Osteocyte (in vitro differentiated cells): ENCODE data around the gene MARCO. TPM values are rescaled to one million over a fixed set of nuclear protein-coding genes. Genes with fewer than 3 reads are reported as not detected.

Experiments used
- DNase-seq: peaks from one replicate; pipeline ENCODE4 v3.0.0; 2021; ENCODE audit warnings: mixed read lengths; ENCODE audit not compliant: unreplicated experiment; ENCODE audit errors: extremely low spot score
- H3K27ac Mint-ChIP-seq: one replicate; pipeline ENCODE4 v1.8.0; 2021; ENCODE audit warnings: mild to moderate bottlenecking, mixed read lengths; ENCODE audit not compliant: unreplicated experiment
- H3K27me3 Mint-ChIP-seq: one replicate; pipeline ENCODE4 v1.8.0; 2021; ENCODE audit warnings: mixed read lengths; ENCODE audit not compliant: unreplicated experiment
- H3K36me3 Mint-ChIP-seq: one replicate; pipeline ENCODE4 v1.8.0; 2021; ENCODE audit warnings: mixed read lengths; ENCODE audit not compliant: unreplicated experiment
- H3K4me1 Mint-ChIP-seq: one replicate; pipeline ENCODE4 v1.8.0; 2021; ENCODE audit warnings: mixed read lengths; ENCODE audit not compliant: unreplicated experiment
- H3K4me3 Mint-ChIP-seq: one replicate; pipeline ENCODE4 v1.8.0; 2021; ENCODE audit warnings: mild to moderate bottlenecking, moderate library complexity, mixed read lengths; ENCODE audit not compliant: unreplicated experiment
- H3K9me3 Mint-ChIP-seq: one replicate; pipeline ENCODE4 v1.8.0; 2021; ENCODE audit warnings: mixed read lengths; ENCODE audit not compliant: unreplicated experiment
- long read RNA-seq: library from polyadenylated mRNA; unstranded; transcript quantifications from one replicate; pipeline ENCODE4 v2.0.0, GENCODE V29; 2021
- total RNA-seq: library from RNA; stranded (reverse); gene quantifications from 2 replicates; pipeline ENCODE4 v1.2.1, GENCODE V29; 2021
- TF ChIP-seq, protein P1 (sequence below): fragments of 200-600 bp; sonication (generic); IDR thresholded peaks from 2 replicates; pipeline ENCODE4 v1.5.0; 2021; ENCODE audit warnings: antibody characterized with exemption, mild to moderate bottlenecking, moderate library complexity

MARCO gene, protein sequence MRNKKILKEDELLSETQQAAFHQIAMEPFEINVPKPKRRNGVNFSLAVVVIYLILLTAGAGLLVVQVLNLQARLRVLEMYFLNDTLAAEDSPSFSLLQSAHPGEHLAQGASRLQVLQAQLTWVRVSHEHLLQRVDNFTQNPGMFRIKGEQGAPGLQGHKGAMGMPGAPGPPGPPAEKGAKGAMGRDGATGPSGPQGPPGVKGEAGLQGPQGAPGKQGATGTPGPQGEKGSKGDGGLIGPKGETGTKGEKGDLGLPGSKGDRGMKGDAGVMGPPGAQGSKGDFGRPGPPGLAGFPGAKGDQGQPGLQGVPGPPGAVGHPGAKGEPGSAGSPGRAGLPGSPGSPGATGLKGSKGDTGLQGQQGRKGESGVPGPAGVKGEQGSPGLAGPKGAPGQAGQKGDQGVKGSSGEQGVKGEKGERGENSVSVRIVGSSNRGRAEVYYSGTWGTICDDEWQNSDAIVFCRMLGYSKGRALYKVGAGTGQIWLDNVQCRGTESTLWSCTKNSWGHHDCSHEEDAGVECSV
- not detected in 2 replicates for total RNA-seq
- long read RNA-seq, result 0 reads

DNA sequence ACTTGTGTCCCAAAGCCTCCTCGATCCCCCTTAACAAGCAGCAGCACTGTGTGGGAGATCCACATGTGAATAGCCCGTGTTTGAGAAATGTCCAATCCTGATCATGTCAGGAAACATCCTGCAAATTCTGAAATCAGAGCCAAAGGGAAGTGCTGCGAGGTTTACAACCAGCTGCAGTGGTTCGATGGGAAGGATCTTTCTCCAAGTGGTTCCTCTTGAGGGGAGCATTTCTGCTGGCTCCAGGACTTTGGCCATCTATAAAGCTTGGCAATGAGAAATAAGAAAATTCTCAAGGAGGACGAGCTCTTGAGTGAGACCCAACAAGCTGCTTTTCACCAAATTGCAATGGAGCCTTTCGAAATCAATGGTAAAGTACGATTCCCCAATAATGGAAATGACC, at the start of gene MARCO:
Gene MARCO, plus strand, starts transcription at position 164 of the 400 bp plus-strand sequence. Its CDS starts 107 bp downstream, at position 271.
- Mint-ChIP-seq H3K36me3 (no peaks in the 10 kb centered on the region), H3K4me1 (no peaks in the 10 kb centered on the region), H3K4me3 (no peak within 1 kb of the TSS), H3K9me3 (no peaks in the 10 kb centered on the region), H3K27me3 (no peaks in the 10 kb centered on the region), H3K27ac (no peak within 1 kb of the TSS)
- TF ChIP-seq, protein P1, sequence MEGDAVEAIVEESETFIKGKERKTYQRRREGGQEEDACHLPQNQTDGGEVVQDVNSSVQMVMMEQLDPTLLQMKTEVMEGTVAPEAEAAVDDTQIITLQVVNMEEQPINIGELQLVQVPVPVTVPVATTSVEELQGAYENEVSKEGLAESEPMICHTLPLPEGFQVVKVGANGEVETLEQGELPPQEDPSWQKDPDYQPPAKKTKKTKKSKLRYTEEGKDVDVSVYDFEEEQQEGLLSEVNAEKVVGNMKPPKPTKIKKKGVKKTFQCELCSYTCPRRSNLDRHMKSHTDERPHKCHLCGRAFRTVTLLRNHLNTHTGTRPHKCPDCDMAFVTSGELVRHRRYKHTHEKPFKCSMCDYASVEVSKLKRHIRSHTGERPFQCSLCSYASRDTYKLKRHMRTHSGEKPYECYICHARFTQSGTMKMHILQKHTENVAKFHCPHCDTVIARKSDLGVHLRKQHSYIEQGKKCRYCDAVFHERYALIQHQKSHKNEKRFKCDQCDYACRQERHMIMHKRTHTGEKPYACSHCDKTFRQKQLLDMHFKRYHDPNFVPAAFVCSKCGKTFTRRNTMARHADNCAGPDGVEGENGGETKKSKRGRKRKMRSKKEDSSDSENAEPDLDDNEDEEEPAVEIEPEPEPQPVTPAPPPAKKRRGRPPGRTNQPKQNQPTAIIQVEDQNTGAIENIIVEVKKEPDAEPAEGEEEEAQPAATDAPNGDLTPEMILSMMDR, result no peak
- no peak for DNase-seq

DNA sequence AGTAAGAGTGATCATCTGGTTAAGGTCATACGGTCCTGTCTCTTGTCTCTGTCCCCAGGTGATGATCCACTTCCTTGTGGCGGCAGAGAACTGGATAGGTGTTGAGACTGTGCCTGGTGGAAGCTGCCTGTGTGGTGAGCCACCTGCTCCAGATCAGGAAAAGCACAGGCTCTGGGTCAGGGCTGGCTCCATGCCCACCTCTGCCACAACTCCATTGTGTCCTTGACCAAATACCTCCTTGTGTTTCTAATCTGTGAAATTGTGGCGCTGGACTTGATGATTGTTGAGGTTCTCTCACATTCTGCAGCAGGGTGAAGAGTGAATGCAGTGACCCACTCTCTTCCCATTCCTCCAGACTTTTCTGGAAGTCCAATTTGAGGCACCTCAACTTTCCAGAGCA, 48.9 kb upstream of the MARCO start:
- Mint-ChIP-seq H3K36me3 (no peaks in the 10 kb centered on the region), H3K4me1 (no peaks in the 10 kb centered on the region), H3K4me3 (no peak overlapping the region), H3K9me3 (peaks cover 24% of the 10 kb centered on the region), H3K27ac (no peak overlapping the region), H3K27me3 (no peaks in the 10 kb centered on the region)
- TF ChIP-seq, protein P1, result no peak
- DNase-seq, result no peak

DNA sequence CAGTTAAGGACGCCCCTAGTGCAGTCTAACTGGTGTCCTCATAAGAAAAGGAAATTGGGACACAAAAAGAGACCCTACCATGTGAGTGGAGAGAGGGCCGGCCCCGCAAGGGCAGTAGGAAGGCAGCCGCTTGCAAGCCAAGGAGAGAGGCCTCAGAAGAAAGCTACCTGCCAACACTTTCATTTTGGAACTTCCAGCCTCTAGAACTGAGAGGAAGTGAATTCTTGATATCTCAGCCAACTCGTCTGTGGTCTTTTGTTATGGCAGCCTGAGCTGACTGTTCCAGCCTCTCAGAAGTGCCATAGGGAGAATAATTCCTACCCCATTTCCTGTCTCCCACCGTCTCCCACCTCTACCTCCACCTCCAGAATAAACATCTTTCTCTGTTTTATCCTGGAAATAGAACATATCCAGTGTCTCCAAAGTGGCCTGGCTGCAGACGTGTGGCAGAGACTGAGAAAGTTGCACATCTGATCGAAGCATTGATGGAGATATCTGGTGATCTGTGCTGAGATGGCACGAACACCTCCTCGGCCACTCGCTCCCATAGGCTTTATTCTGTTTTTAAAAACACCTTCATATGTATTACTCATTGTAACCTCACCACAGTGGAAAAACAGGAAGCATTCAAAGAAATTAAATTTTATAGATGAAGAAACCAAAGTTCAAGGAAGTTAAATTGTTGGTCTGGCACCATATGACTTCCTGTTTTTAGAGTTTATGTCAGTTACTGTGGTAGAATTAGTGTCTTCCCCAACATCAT, 39.5 kb upstream of the MARCO start:
- TF ChIP-seq, protein P1, result no peak
- Mint-ChIP-seq H3K9me3 (peaks cover 11% of the 10 kb centered on the region), H3K27me3 (no peaks in the 10 kb centered on the region), H3K36me3 (no peaks in the 10 kb centered on the region), H3K4me3 (no peak overlapping the region), H3K4me1 (no peaks in the 10 kb centered on the region), H3K27ac (no peak overlapping the region)
- peak; percentile 21 for DNase-seq

DNA sequence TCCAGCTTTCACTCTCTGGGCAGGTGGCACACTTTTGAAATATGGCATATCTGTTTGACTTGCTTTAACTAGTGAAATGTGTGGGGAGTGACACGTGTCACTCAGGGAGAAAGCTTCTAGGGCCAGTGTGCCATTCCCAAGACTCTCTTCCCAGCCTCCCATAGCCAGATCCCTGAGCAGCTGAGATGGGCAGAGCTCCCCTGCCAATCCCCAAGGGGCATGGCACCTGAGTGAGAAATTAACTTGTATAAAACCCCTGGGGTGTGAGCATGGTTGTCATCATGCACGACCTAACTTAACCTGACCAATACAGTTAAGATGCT, 39.0 kb upstream of the MARCO start:
- TF ChIP-seq, protein P1, result no peak
- H3K27me3 Mint-ChIP-seq, result no peaks in the 10 kb centered on the region

More for the DNA sequence above, 39.0 kb upstream of the MARCO start:
- Mint-ChIP-seq H3K9me3 (peaks cover 11% of the 10 kb centered on the region), H3K4me1 (no peaks in the 10 kb centered on the region), H3K4me3 (no peak overlapping the region), H3K36me3 (no peaks in the 10 kb centered on the region), H3K27ac (no peak overlapping the region)
- DNase-seq, result peak; percentile 46
